Trophoblast cell (in vitro differentiated cells and primary cell): Measurements from ENCODE around the gene AEBP1.

Experiments
- DNase-seq, 2 donors: peaks; one replicate each; pipeline ENCODE4 v3.0.0-alpha.2; 2016
- H2AFZ ChIP-seq: 2 replicates; pipeline ENCODE4 v1.6.1; 2013; ENCODE audit warnings: low read length, moderate library complexity, mild to moderate bottlenecking; ENCODE audit not compliant: insufficient read depth, poor library complexity
- H2AK5ac ChIP-seq: 2 replicates; pipeline ENCODE4 v1.6.1; 2013; ENCODE audit warnings: mild to moderate bottlenecking, low read length
- H2BK120ac ChIP-seq: 2 replicates; pipeline ENCODE4 v1.6.1; 2013; ENCODE audit warnings: low read length, mild to moderate bottlenecking, moderate library complexity; ENCODE audit not compliant: insufficient read depth, poor library complexity
- H2BK12ac ChIP-seq: 2 replicates; pipeline ENCODE4 v1.6.1; 2013; ENCODE audit warnings: mild to moderate bottlenecking, low read length, moderate library complexity
- H2BK5ac ChIP-seq: 2 replicates; pipeline ENCODE4 v1.6.1; 2013; ENCODE audit warnings: low read length, low read depth, moderate library complexity, mild to moderate bottlenecking; ENCODE audit not compliant: poor library complexity
- H3K14ac ChIP-seq: 2 replicates; pipeline ENCODE4 v1.6.1; 2013; ENCODE audit warnings: mild to moderate bottlenecking, low read length
- H3K18ac ChIP-seq: 2 replicates; pipeline ENCODE4 v1.6.1; 2013; ENCODE audit warnings: mild to moderate bottlenecking, low read length
- H3K23ac ChIP-seq: 2 replicates; pipeline ENCODE4 v1.6.1; 2013; ENCODE audit warnings: low read length
- H3K27ac ChIP-seq: 2 replicates; pipeline ENCODE4 v1.5.1; 2013; ENCODE audit warnings: low read depth, mild to moderate bottlenecking, inconsistent platforms, low read length, moderate library complexity
- H3K27me3 ChIP-seq: 2 replicates; pipeline ENCODE4 v1.6.1; 2013; ENCODE audit warnings: inconsistent platforms, mild to moderate bottlenecking, low read length, moderate library complexity; ENCODE audit not compliant: insufficient read depth
- H3K36me3 ChIP-seq, 2 experiments: 1 replicate in 1 of 2; 2 replicates in 1 of 2; pipeline ENCODE4 v1.6.1; 2013; ENCODE audit warnings: low read length in 2 of 2, mild to moderate bottlenecking in 2 of 2, moderate library complexity in 1 of 2; ENCODE audit not compliant: insufficient read depth in 2 of 2, control insufficient read depth in 1 of 2
- H3K4ac ChIP-seq: 2 replicates; pipeline ENCODE4 v1.6.1; 2013; ENCODE audit warnings: low read depth, mild to moderate bottlenecking, low read length, moderate library complexity
- H3K4me1 ChIP-seq, 2 experiments: 1 replicate in 1 of 2; 2 replicates in 1 of 2; pipeline ENCODE4 v1.6.1; 2013; ENCODE audit warnings: low read length in 2 of 2, mild to moderate bottlenecking in 2 of 2, moderate library complexity in 1 of 2; ENCODE audit not compliant: insufficient read depth in 2 of 2, control insufficient read depth in 1 of 2
- H3K4me2 ChIP-seq: 2 replicates; pipeline ENCODE4 v1.6.1; 2013; ENCODE audit warnings: inconsistent platforms, mild to moderate bottlenecking, low read length, moderate library complexity
- H3K4me3 ChIP-seq: 2 replicates; pipeline ENCODE4 v1.5.1; 2013; ENCODE audit warnings: mild to moderate bottlenecking, low read depth, low read length, inconsistent platforms
- H3K79me1 ChIP-seq: one replicate; pipeline ENCODE4 v1.6.1; 2013; ENCODE audit warnings: low read length
- H3K79me2 ChIP-seq: 2 replicates; pipeline ENCODE4 v1.6.1; 2013; ENCODE audit warnings: low read length, mild to moderate bottlenecking; ENCODE audit not compliant: control insufficient read depth, insufficient read depth, poor library complexity
- H3K9ac ChIP-seq: 2 replicates; pipeline ENCODE4 v1.6.1; 2013; ENCODE audit warnings: mild to moderate bottlenecking, low read length
- H3K9me3 ChIP-seq: 2 replicates; pipeline ENCODE4 v1.6.1; 2013; ENCODE audit warnings: low read depth, mild to moderate bottlenecking, control low read depth, inconsistent platforms, low read length; ENCODE audit not compliant: insufficient read depth
- H4K12ac ChIP-seq: 2 replicates; pipeline ENCODE4 v1.6.1; 2013; ENCODE audit warnings: low read depth, mild to moderate bottlenecking, low read length, moderate library complexity
- H4K8ac ChIP-seq: 2 replicates; pipeline ENCODE4 v1.6.1; 2013; ENCODE audit warnings: low read depth, mild to moderate bottlenecking, low read length, moderate library complexity
- H4K91ac ChIP-seq: one replicate; pipeline ENCODE4 v1.6.1; 2013; ENCODE audit warnings: low read depth, mild to moderate bottlenecking, low read length, moderate library complexity
- WGBS: extraction: QIAGEN DNeasy Blood & Tissue Kit; methylation state at CpG from one replicate; pipeline ENCODE4 v1.1.7; 2013; ENCODE audit warnings: missing lambda C conversion rate; ENCODE audit not compliant: insufficient read length, insufficient coverage; ENCODE audit errors: extremely low coverage; 5-methylcytosine and 5-hydroxymethylcytosine counted together

The AEBP1 gene

GRCh38 chr7:44086627-44087026 is 17.5 kb upstream of the AEBP1 start:
- Histone ChIP-seq H3K14ac (no peak overlapping the region), H2AFZ (no peak overlapping the region), H3K23ac (no peak overlapping the region), H2AK5ac (no peak overlapping the region), H2BK5ac (no peak overlapping the region), H4K91ac (no peak overlapping the region), H3K4ac (no peak overlapping the region), H3K79me1 (peaks cover 7% of the 10 kb centered on the region), H3K4me3 (no peak overlapping the region), H3K9me3 (no peaks in the 10 kb centered on the region), H3K4me2 (no peak overlapping the region), H3K27ac (no peak overlapping the region), H3K9ac (no peak overlapping the region), H2BK120ac (no peak overlapping the region), H3K79me2 (peaks cover 3% of the 10 kb centered on the region), H2BK12ac (no peak overlapping the region), H4K12ac (no peak overlapping the region), H3K18ac (no peak overlapping the region), H3K27me3 (no peaks in the 10 kb centered on the region), H4K8ac (no peak overlapping the region), H3K4me1 (no peaks in the 10 kb centered on the region), H3K36me3 (no peaks in the 10 kb centered on the region)
- DNase-seq: no peak
- WGBS: no CpG with 5 or more reads among the region's 3 CpGs

- no peak overlapping the region for H4K12ac ChIP-seq
- H4K91ac ChIP-seq: no peak overlapping the region
- H2BK5ac ChIP-seq: no peak overlapping the region
- no peaks in the 10 kb centered on the region for H3K79me2 ChIP-seq
- H4K8ac ChIP-seq: no peak overlapping the region
- H2AK5ac ChIP-seq: no peak overlapping the region
- H3K4ac ChIP-seq: no peak overlapping the region
- H3K18ac ChIP-seq: no peak overlapping the region
- no peak overlapping the region for H3K14ac ChIP-seq
- H2BK120ac ChIP-seq: no peak overlapping the region
- no peaks in the 10 kb centered on the region for H3K9me3 ChIP-seq
- H3K4me3 ChIP-seq: no peak overlapping the region
- DNase-seq: no peak
- no peaks in the 10 kb centered on the region for H3K79me1 ChIP-seq
- H3K23ac ChIP-seq: no peak overlapping the region
- no peak overlapping the region for H2AFZ ChIP-seq
- no peak overlapping the region for H3K27ac ChIP-seq
- H3K36me3 ChIP-seq: no peaks in the 10 kb centered on the region
- no CpG with 5 or more reads among the region's 20 CpGs for WGBS
- no peak overlapping the region for H3K4me2 ChIP-seq
- H3K27me3 ChIP-seq: no peaks in the 10 kb centered on the region
- no peaks in the 10 kb centered on the region for H3K4me1 ChIP-seq
- H3K9ac ChIP-seq: no peak overlapping the region
- no peak overlapping the region for H2BK12ac ChIP-seq
Measured at GRCh38 chr7:44087911-44088838, 16.0 kb upstream of the AEBP1 start.

GRCh38 chr7:44093102-44093641 is 11.0 kb upstream of the AEBP1 start:
- Histone ChIP-seq H3K4ac (no peak overlapping the region), H3K4me2 (no peak overlapping the region), H3K79me1 (no peaks in the 10 kb centered on the region), H3K4me3 (no peak overlapping the region), H2AFZ (no peak overlapping the region), H3K36me3 (no peaks in the 10 kb centered on the region), H3K27ac (no peak overlapping the region), H2BK120ac (no peak overlapping the region), H3K9ac (no peak overlapping the region), H3K9me3 (no peaks in the 10 kb centered on the region), H3K18ac (no peak overlapping the region), H2BK5ac (no peak overlapping the region), H4K8ac (no peak overlapping the region), H3K14ac (no peak overlapping the region), H3K23ac (no peak overlapping the region), H2BK12ac (no peak overlapping the region), H3K4me1 (no peaks in the 10 kb centered on the region), H3K27me3 (no peaks in the 10 kb centered on the region), H2AK5ac (no peak overlapping the region), H4K12ac (no peak overlapping the region), H3K79me2 (no peaks in the 10 kb centered on the region), H4K91ac (no peak overlapping the region)
- DNase-seq: no peak
- WGBS: no CpG with 5 or more reads among the region's 6 CpGs

DNA sequence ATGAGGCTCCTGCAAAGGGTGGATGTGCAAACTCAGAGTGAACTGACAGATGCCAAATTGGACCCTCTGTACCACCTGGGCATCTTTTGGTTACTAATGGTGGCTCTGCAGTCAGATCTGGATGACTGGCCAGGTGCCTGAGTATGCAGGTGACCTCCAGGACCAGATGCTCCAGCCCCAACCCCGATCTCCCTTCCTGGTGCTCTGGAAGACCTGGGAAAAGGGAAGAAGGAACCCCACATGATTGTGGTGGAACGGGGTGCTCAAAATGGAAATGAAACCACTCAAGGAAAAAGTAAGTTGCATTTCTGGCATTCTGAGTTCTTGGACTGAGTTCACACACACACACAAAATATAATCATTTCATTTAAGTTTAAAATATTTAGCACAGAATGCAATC is 9.8 kb upstream of the AEBP1 start:
- no peak overlapping the region for H2AFZ ChIP-seq

More for the DNA sequence above, 9.8 kb upstream of the AEBP1 start:
- no peak overlapping the region for H2BK5ac ChIP-seq
- WGBS: no CpG with 5 or more reads among the region's 2 CpGs
- H3K27ac ChIP-seq: no peak overlapping the region
- H3K4me3 ChIP-seq: no peak overlapping the region
- H3K9me3 ChIP-seq: no peaks in the 10 kb centered on the region
- no peaks in the 10 kb centered on the region for H3K4me1 ChIP-seq
- H4K91ac ChIP-seq: no peak overlapping the region
- H3K79me2 ChIP-seq: no peaks in the 10 kb centered on the region
- no peak overlapping the region for H3K9ac ChIP-seq
- H2BK120ac ChIP-seq: no peak overlapping the region
- H2AK5ac ChIP-seq: no peak overlapping the region
- no peak overlapping the region for H3K14ac ChIP-seq
- H3K18ac ChIP-seq: no peak overlapping the region
- H4K8ac ChIP-seq: no peak overlapping the region
- H3K27me3 ChIP-seq: no peaks in the 10 kb centered on the region
- no peak overlapping the region for H3K23ac ChIP-seq
- H3K36me3 ChIP-seq: no peaks in the 10 kb centered on the region
- no peaks in the 10 kb centered on the region for H3K79me1 ChIP-seq
- H3K4ac ChIP-seq: no peak overlapping the region
- no peak overlapping the region for H3K4me2 ChIP-seq
- H4K12ac ChIP-seq: no peak overlapping the region
- no peak overlapping the region for H2BK12ac ChIP-seq
- DNase-seq: no peak
